Glomerular endothelial cell (primary cell): ENCODE measurements around the gene GUCD1. TPM values are rescaled to one million over a fixed set of nuclear protein-coding genes. Genes with fewer than 3 reads are reported as not detected.
"Not testable (repeated sequence)": the region's sequence is repeated elsewhere in the genome, so short reads cannot be mapped to it uniquely, and the experiment has no call there.

Source experiments
- DNase-seq: peaks from one replicate; pipeline ENCODE4 v3.0.0-alpha.2; 2011; ENCODE audit warnings: low read depth, low spot score; ENCODE audit errors: extremely low read depth
- total RNA-seq: library from RNA; depleted of rRNA; stranded (reverse); fragments of >200 nt; gene quantifications from 2 replicates; pipeline ENCODE4 v1.2.3, GENCODE V29; 2015

Gene GUCD1
- total RNA-seq: 116 and 135 TPM in 2 replicates

GRCh38 chr22:24554313-24555164 lies at the start of gene GUCD1:
Gene GUCD1 (minus strand): TSS chr22:24555138. CDS start chr22:24554991, 147 bp downstream.
- DNase-seq: no peak

- DNase-seq: not testable (repeated sequence)
These were observed 49.1 kb upstream of the GUCD1 start for GRCh38 chr22:24603770-24604629.

- DNase-seq: not testable (repeated sequence)
These were observed 48.2 kb upstream of the GUCD1 start, which contains the start of gene GGT1 for GRCh38 chr22:24602847-24603769. Gene GGT1 (plus strand): TSS chr22:24603193. CDS start chr22:24611082, 7,889 bp downstream.

- not testable (repeated sequence) for DNase-seq
These were observed 47.3 kb upstream of the GUCD1 start for GRCh38 chr22:24602105-24602749.

- no peak for DNase-seq
These were observed 46.5 kb upstream of the GUCD1 start for GRCh38 chr22:24601217-24602104.

- DNase-seq: not testable (repeated sequence)
These were observed 45.2 kb upstream of the GUCD1 start for GRCh38 chr22:24599958-24600715.

- DNase-seq: no peak
These were observed 44.6 kb upstream of the GUCD1 start for GRCh38 chr22:24599514-24599913.

GRCh38 chr22:24597076-24597475 lies 42.1 kb upstream of the GUCD1 start:
- DNase-seq: not testable (repeated sequence)

GRCh38 chr22:24595863-24596262 lies 40.9 kb upstream of the GUCD1 start:
- no peak for DNase-seq

GRCh38 chr22:24595228-24595627 lies 40.3 kb upstream of the GUCD1 start:
- no peak for DNase-seq

GRCh38 chr22:24594569-24595120 lies 39.7 kb upstream of the GUCD1 start:
- DNase-seq: no peak

- DNase-seq: no peak
These were observed 39.1 kb upstream of the GUCD1 start for GRCh38 chr22:24593836-24594568.

- DNase-seq: not testable (repeated sequence)
These were observed 38.6 kb upstream of the GUCD1 start for GRCh38 chr22:24593559-24593835.

- no peak for DNase-seq
These were observed 38.1 kb upstream of the GUCD1 start, which contains the start of gene LRRC75B for GRCh38 chr22:24592851-24593558. Gene LRRC75B (minus strand): TSS chr22:24593073. CDS start chr22:24593039, 34 bp downstream.

- DNase-seq: no peak
These were observed 37.3 kb upstream of the GUCD1 start for GRCh38 chr22:24592058-24592850.
